CD4-positive, alpha-beta memory T cell (primary cell): Measurements from ENCODE around the gene TFEC. TPM values are rescaled to one million over a fixed set of nuclear protein-coding genes. Genes with fewer than 3 reads are reported as not detected.
"Not testable (repeated sequence)": the region's sequence is repeated elsewhere in the genome, so short reads cannot be mapped to it uniquely, and the experiment has no call there.

ENCODE experiments used
- CTCF ChIA-PET: fragments of 350-600 bp; sonication (Branson Sonifier 250); formaldehyde crosslinking; loops from one replicate; lab custom pipeline; 2021; ENCODE audit warnings: inconsistent platforms; ENCODE audit not compliant: partially characterized antibody; lab: Charles Lee
- POLR2A ChIA-PET: fragments of 350-600 bp; sonication (Branson Sonifier 250); formaldehyde crosslinking; loops from one replicate; lab custom pipeline; 2021; ENCODE audit not compliant: partially characterized antibody; lab: Charles Lee
- DNase-seq, 5 donors: peaks; one replicate each; pipeline versions ENCODE4 v3.0.0 to v3.0.0-alpha.2; 2020 to 2022; ENCODE audit warnings: mixed read lengths in 1 of 5
- H3K27ac ChIP-seq: one replicate; pipeline ENCODE4 v1.7.0; 2013; ENCODE audit warnings: low read depth, low read length
- H3K27me3 ChIP-seq: 2 replicates; pipeline ENCODE4 v1.7.0; 2013; ENCODE audit warnings: mild to moderate bottlenecking, low read length, moderate library complexity; ENCODE audit not compliant: insufficient read depth
- H3K36me3 ChIP-seq: 2 replicates; pipeline ENCODE4 v1.7.0; 2013; ENCODE audit warnings: mild to moderate bottlenecking, low read length, moderate library complexity; ENCODE audit not compliant: insufficient read depth
- H3K4me1 ChIP-seq: 2 replicates; pipeline ENCODE4 v1.7.0; 2013; ENCODE audit warnings: mild to moderate bottlenecking, low read length, moderate library complexity; ENCODE audit not compliant: insufficient read depth
- H3K4me3 ChIP-seq, 2 donors: one replicate each; pipeline ENCODE4 v1.7.0; 2013; ENCODE audit warnings: low read length in 2 of 2, mild to moderate bottlenecking in 1 of 2
- H3K9me3 ChIP-seq, 2 donors: one replicate each; pipeline ENCODE4 v1.7.0; 2013; ENCODE audit warnings: low read length in 2 of 2, control low read depth in 1 of 2; ENCODE audit not compliant: control insufficient read depth in 1 of 2
- H3K27ac Mint-ChIP-seq, 7 donors: one replicate each; pipeline ENCODE4 v1.8.0; 2020 to 2021; ENCODE audit warnings: mixed read lengths in 7 of 7, mild to moderate bottlenecking in 6 of 7, inconsistent platforms in 3 of 7, moderate library complexity in 3 of 7
- H3K27me3 Mint-ChIP-seq, 2 donors: one replicate each; pipeline ENCODE4 v1.8.0; 2020 to 2021; ENCODE audit warnings: mixed read lengths in 2 of 2
- H3K36me3 Mint-ChIP-seq, 2 donors: one replicate each; pipeline ENCODE4 v1.8.0; 2020 to 2021; ENCODE audit warnings: mixed read lengths in 2 of 2, inconsistent platforms in 1 of 2, mild to moderate bottlenecking in 1 of 2
- H3K4me1 Mint-ChIP-seq, 4 donors: one replicate each; pipeline ENCODE4 v1.8.0; 2020 to 2021; ENCODE audit warnings: mixed read lengths in 4 of 4, mild to moderate bottlenecking in 1 of 4
- H3K4me3 Mint-ChIP-seq, 8 donors: one replicate each; pipeline ENCODE4 v1.8.0; 2020 to 2021; ENCODE audit warnings: mixed read lengths in 8 of 8, mild to moderate bottlenecking in 7 of 8, moderate library complexity in 6 of 8, inconsistent platforms in 3 of 8
- H3K9me3 Mint-ChIP-seq, 8 donors: one replicate each; pipeline ENCODE4 v1.8.0; 2020 to 2021; ENCODE audit warnings: mixed read lengths in 8 of 8, mild to moderate bottlenecking in 5 of 8, inconsistent platforms in 3 of 8, moderate library complexity in 1 of 8
- intact Hi-C: fragments of 100-400 bp; cut with micrococcal nuclease; formaldehyde crosslinking; loops from one replicate; pipeline ENCODE4 v1.15.1; 2023
- polyA plus RNA-seq, 2 donors: library from polyadenylated mRNA; unstranded; fragments of 300-500 nt; fragmentation: Illumina TruSeq; gene quantifications; one replicate each; pipeline ENCODE4 v1.2.3, GENCODE V29; 2021
- total RNA-seq, 2 experiments: library from RNA; stranded (reverse); gene quantifications; one replicate each; pipeline ENCODE4 v1.2.3, GENCODE V29; 2021

TFEC gene
- total and polyA plus RNA-seq, 4 experiments from 2014 or later, result 0.20 to 1.2 (median 0.70) TPM; not detected in 1

GRCh38 chr7:116024826-116025809, 5.4 kb downstream of the TFEC start:
- POLR2A ChIA-PET, result no interaction called here
- Mint-ChIP-seq H3K9me3 (peaks cover 0 to 2% (median 0%) of the 10 kb centered on the region in 8 donors), H3K36me3 (no peaks in the 10 kb centered on the region), H3K27ac (no peak overlapping the region), H3K27me3 (peaks cover 0 to 1% of the 10 kb centered on the region in 2 donors), H3K4me3 (no peak overlapping the region), H3K4me1 (peaks cover 0 to 2% (median 0%) of the 10 kb centered on the region in 4 donors)
- Histone ChIP-seq H3K27me3 (no peaks in the 10 kb centered on the region), H3K36me3 (no peaks in the 10 kb centered on the region), H3K9me3 (no peaks in the 10 kb centered on the region), H3K4me1 (no peaks in the 10 kb centered on the region), H3K4me3 (no peak overlapping the region), H3K27ac (no peak overlapping the region)
- no peak for DNase-seq
- CTCF ChIA-PET, result no interaction called here
- intact Hi-C loops, result no loop called here

- no peaks in the 10 kb centered on the region for H3K9me3 ChIP-seq
- H3K27ac ChIP-seq, result no peak overlapping the region
- Mint-ChIP-seq H3K4me1 (no peaks in the 10 kb centered on the region), H3K27ac (no peak overlapping the region), H3K4me3 (no peak overlapping the region), H3K9me3 (peaks cover 0 to 2% (median 0%) of the 10 kb centered on the region in 8 donors), H3K36me3 (no peaks in the 10 kb centered on the region), H3K27me3 (no peaks in the 10 kb centered on the region)
- ChIA-PET CTCF (no interaction called here), POLR2A (no interaction called here)
- no peaks in the 10 kb centered on the region for H3K36me3 ChIP-seq
- no peaks in the 10 kb centered on the region for H3K4me1 ChIP-seq
- DNase-seq, result no peak
- H3K27me3 ChIP-seq, result no peaks in the 10 kb centered on the region
- no peak overlapping the region for H3K4me3 ChIP-seq
- intact Hi-C loops, result no loop called here
Measured at GRCh38 chr7:116021237-116021636, 9.3 kb downstream of the TFEC start.

- H3K4me1 Mint-ChIP-seq, result no peaks in the 10 kb centered on the region
- no peaks in the 10 kb centered on the region for H3K4me1 ChIP-seq
- no peak overlapping the region for H3K27ac Mint-ChIP-seq
- intact Hi-C loops, result no loop called here
- H3K36me3 Mint-ChIP-seq, result no peaks in the 10 kb centered on the region
- no peak overlapping the region for H3K27ac ChIP-seq
- peaks cover 0 to 2% (median 0%) of the 10 kb centered on the region in 8 donors for H3K9me3 Mint-ChIP-seq
- CTCF ChIA-PET, result no interaction called here
- H3K4me3 Mint-ChIP-seq, result no peak overlapping the region
- POLR2A ChIA-PET, result no interaction called here
- no peaks in the 10 kb centered on the region for H3K9me3 ChIP-seq
- no peaks in the 10 kb centered on the region for H3K36me3 ChIP-seq
- no peak for DNase-seq
- no peaks in the 10 kb centered on the region for H3K27me3 ChIP-seq
- no peaks in the 10 kb centered on the region for H3K27me3 Mint-ChIP-seq
- H3K4me3 ChIP-seq, result no peak overlapping the region
Measured at GRCh38 chr7:116018731-116019130, 11.8 kb downstream of the TFEC start.

- H3K4me1 ChIP-seq, result no peaks in the 10 kb centered on the region
- ChIA-PET CTCF (no interaction called here), POLR2A (no interaction called here)
- Mint-ChIP-seq H3K36me3 (no peaks in the 10 kb centered on the region), H3K9me3 (peaks cover 0 to 2% (median 0%) of the 10 kb centered on the region in 8 donors), H3K4me3 (no peak overlapping the region), H3K27ac (no peak overlapping the region), H3K4me1 (no peaks in the 10 kb centered on the region), H3K27me3 (no peaks in the 10 kb centered on the region)
- H3K9me3 ChIP-seq, result no peaks in the 10 kb centered on the region
- DNase-seq, result no peak
- no peaks in the 10 kb centered on the region for H3K27me3 ChIP-seq
- intact Hi-C loops, result no loop called here
- H3K27ac ChIP-seq, result no peak overlapping the region
- no peaks in the 10 kb centered on the region for H3K36me3 ChIP-seq
- no peak overlapping the region for H3K4me3 ChIP-seq
Measured at GRCh38 chr7:116013675-116014074, 16.9 kb downstream of the TFEC start.

- H3K27me3 ChIP-seq, result no peaks in the 10 kb centered on the region
- no peak overlapping the region for H3K4me3 ChIP-seq
- H3K9me3 ChIP-seq, result no peaks in the 10 kb centered on the region
- no peak for DNase-seq
- intact Hi-C loops, result no loop called here
- ChIA-PET POLR2A (no interaction called here), CTCF (no interaction called here)
- no peak overlapping the region for H3K4me3 Mint-ChIP-seq
- peaks cover 0 to 4% (median 0%) of the 10 kb centered on the region in 8 donors for H3K9me3 Mint-ChIP-seq
- no peaks in the 10 kb centered on the region for H3K4me1 Mint-ChIP-seq
- H3K27me3 Mint-ChIP-seq, result no peaks in the 10 kb centered on the region
- H3K36me3 Mint-ChIP-seq, result no peaks in the 10 kb centered on the region
- no peak overlapping the region for H3K27ac ChIP-seq
- no peak overlapping the region for H3K27ac Mint-ChIP-seq
- no peaks in the 10 kb centered on the region for H3K36me3 ChIP-seq
- H3K4me1 ChIP-seq, result no peaks in the 10 kb centered on the region
Measured at GRCh38 chr7:116011584-116011983, 19.0 kb downstream of the TFEC start.

GRCh38 chr7:116004762-116005161, 25.8 kb downstream of the TFEC start:
- H3K4me3 Mint-ChIP-seq, H3K27ac ChIP-seq, H3K27ac Mint-ChIP-seq, H3K36me3 ChIP-seq, intact Hi-C loops, CTCF ChIA-PET, H3K27me3 ChIP-seq, POLR2A ChIA-PET, DNase-seq, H3K4me1 Mint-ChIP-seq, H3K9me3 ChIP-seq, H3K4me3 ChIP-seq, H3K36me3 Mint-ChIP-seq, H3K27me3 Mint-ChIP-seq, H3K4me1 ChIP-seq: not testable (repeated sequence)
- H3K9me3 Mint-ChIP-seq, result peaks cover 0 to 14% (median 11%) of the 10 kb centered on the region in 8 donors

- Mint-ChIP-seq H3K27me3 (no peaks in the 10 kb centered on the region), H3K36me3 (no peaks in the 10 kb centered on the region), H3K27ac (no peak overlapping the region), H3K4me1 (no peaks in the 10 kb centered on the region), H3K9me3 (peaks cover 0 to 18% (median under 1%) of the 10 kb centered on the region in 8 donors), H3K4me3 (no peak overlapping the region)
- H3K27me3 ChIP-seq, result no peaks in the 10 kb centered on the region
- ChIA-PET CTCF (no interaction called here), POLR2A (no interaction called here)
- no peak overlapping the region for H3K27ac ChIP-seq
- no peaks in the 10 kb centered on the region for H3K4me1 ChIP-seq
- intact Hi-C loops, result no loop called here
- DNase-seq, result no peak
- no peaks in the 10 kb centered on the region for H3K36me3 ChIP-seq
- no peak overlapping the region for H3K4me3 ChIP-seq
- H3K9me3 ChIP-seq, result no peaks in the 10 kb centered on the region
Measured at GRCh38 chr7:115997221-115997620, 33.3 kb downstream of the TFEC start.
